Stimulated activated CD8-positive, alpha-beta memory T cell treated with anti-CD3 and anti-CD28 coated beads, Interleukin-15, amount 100 ng/mL, for 48 hours (primary cell): ENCODE results near the gene SND1.

Experiments
- DNase-seq, 2 donors: peaks; one replicate each; pipeline ENCODE4 v3.0.0-alpha.2; 2020; ENCODE audit warnings: low read depth in 2 of 2

SND1 gene

DNA sequence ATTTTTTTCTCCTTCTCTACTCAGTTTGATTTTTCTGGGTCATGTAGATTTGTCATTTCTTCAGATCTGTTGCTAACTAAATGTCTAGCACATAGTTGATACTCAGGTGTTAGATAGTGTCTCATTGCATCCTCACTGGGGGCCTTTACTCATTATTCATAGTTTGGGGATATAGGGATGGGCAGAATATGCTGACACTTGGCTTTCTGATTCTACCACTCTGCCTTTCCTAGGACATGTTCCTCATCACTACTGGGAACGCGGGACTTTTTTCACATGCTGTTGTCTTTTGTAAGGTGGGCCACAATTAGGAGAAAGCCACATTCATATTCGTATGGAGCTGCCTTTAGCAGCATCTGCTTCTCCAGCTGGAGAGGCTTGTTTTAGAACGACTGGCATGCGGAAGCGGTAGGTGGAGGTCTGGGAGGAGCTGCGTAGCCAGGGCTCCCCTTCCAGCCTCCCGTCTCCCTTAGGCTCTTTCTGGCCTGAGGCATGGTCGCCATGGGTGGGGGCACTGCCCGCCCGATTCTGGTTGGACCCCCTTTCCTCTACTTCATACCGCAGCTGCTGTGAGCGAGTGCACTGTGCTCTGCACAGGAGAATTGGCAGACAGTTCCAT, 78.8 kb downstream of the SND1 start:
- DNase-seq: no peak

- DNase-seq: no peak
These were observed 79.6 kb downstream of the SND1 start for GRCh38 chr7:127731431-127732080.

GRCh38 chr7:127732306-127732705, 80.3 kb downstream of the SND1 start:
- DNase-seq: no peak

DNA sequence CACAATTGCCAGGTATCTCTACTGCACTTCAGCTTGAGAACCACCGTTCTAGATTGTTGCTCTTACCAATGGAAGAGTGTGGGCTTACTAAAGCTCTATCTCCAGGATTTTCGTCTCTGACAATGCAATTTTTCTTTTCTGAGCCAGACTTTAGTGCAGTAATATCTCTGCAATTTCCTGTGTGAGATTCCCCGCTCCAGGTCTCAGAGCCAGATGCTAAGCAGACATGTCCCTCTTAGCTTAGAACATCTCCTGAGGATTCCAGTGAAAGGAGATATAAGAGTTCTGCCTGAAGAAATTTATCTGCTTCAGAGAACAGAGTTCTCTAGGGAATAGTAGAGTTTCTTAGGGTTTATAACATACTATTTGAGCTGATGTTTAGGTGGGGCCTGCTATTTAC, 82.0 kb downstream of the SND1 start:
- DNase-seq: no peak

- DNase-seq: no peak
These were observed 84.5 kb downstream of the SND1 start for GRCh38 chr7:127736511-127736910.

DNA sequence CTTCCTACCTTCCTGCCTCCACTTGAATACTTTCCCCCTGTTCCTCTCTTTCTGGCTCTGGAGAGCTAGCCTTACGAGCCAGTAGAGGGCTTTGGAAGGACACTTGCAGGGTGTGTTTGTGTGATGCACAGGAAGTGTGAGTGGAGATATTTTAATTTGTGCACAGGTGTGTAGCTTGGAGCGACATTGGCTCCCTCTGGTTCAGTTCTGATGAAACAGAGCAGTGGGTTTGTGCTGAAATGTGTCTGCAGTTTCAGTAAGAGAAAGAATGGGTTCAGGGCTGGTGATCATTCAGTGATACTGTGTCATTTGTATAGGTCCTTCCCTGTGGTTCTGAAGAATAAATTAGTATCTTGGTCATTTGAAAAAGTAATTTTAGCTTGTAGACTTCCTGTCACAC, 86.9 kb downstream of the SND1 start:
- no peak for DNase-seq

GRCh38 chr7:127741764-127742375, 89.9 kb downstream of the SND1 start:
- no peak for DNase-seq

- DNase-seq: no peak
These were observed 93.5 kb downstream of the SND1 start for GRCh38 chr7:127745445-127745844.

GRCh38 chr7:127751062-127751461, 99.1 kb downstream of the SND1 start:
- DNase-seq: no peak

- peak in 1 of 2 donors; percentile 4 for DNase-seq
These were observed 99.8 kb downstream of the SND1 start for GRCh38 chr7:127751490-127752448.

DNA sequence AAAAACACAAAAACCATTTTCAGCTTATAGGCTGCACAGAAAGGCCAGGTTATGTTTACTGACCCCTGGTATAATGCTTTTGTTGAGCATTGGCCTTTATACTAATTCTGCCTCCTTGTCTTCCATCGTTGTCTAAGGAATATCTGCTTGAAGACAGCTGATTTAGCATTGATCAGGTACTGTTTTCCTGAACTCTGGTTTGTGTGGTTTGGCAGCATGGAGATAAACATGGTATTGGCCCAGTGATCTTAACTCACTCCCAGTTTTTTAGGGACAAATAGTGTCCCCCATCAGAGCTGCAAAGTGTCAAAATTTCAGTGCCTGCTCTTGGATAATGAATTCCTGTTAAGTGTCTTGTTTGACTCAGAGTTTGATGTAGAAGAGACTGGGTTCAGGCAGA, 100.8 kb downstream of the SND1 start:
- no peak for DNase-seq

GRCh38 chr7:127754457-127754856, 102.5 kb downstream of the SND1 start:
- DNase-seq: no peak

- DNase-seq: no peak
These were observed 103.5 kb downstream of the SND1 start for GRCh38 chr7:127755521-127755920.

DNA sequence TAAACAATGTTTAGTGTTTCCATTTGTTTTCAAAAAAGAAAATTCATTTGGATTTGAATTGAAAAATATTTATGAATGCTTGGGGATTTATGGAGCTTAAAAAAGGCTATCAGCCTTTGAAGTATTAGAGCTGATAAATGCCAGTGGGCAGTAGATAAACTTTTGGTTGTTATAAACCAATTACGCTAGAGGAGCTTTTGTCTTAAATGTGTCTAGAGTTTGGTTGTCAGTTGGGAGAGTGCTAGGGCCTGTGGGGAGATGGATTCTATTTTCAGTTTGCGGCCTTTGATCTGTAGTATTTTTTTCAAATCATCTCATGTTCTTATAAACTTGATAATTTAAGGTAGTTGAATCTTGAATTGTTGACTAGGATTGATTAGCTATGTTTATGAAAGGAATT, 104.0 kb downstream of the SND1 start:
- DNase-seq: no peak

DNA sequence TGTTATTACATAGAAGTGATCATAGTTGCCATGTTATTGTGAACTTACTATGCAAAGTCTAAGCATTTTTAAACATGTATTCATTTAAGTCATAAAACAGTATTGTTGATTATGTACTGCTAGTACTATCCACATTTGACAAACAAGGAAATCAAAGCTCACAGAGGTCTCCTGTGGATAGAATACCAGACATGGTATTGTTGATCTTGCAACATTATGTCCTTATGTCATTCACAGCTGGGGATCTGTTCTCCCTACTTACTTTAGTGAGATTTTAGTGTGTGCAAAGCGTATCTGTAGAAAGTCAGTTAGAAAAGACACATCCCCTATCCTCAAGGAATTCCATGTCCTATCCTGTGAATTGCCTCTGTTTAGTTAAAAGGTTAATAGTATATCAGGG, 106.1 kb downstream of the SND1 start:
- DNase-seq: no peak

DNA sequence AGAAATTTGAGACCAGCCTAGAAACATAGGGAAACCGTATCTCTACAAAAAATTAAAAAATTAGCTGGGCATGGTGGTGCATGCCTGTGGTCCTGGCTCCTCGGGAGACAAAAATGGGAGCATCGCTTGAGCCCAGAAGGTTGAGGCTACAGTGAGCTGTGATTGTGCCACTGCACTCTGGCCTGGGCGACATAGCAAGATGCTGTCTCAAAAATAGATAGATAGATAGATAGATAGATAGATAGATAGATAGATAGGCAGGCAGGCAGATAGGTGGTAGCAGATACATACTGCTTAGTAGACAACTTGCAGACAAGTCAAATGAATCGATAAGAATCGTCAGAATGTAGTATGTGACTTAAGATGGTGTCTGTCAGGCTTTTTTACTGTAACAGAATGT, 106.9 kb downstream of the SND1 start:
- DNase-seq: no peak

DNA sequence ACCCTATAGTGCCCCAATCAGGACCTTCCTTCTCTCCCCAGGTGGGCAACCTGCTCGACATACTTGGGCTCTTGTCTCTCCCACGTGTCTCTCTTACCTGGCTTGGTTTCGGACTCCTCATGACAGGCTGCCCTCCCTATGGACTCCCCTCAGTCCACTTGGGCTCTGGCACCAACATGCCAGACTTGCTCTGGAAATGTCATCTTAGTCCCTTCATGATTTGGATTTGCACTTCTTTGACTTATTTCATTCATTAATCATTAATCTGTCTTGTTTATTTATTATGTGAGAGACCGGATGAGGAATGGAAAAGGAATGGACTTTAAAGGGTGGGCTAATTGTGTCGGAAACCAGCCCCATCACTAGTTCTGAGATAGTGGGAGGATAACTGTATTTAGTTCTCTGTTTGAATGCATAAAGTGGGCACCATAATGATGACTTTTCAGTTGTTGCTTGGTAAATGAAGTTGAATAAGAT, 108.0 kb downstream of the SND1 start:
- no peak for DNase-seq

GRCh38 chr7:127760436-127761031, 108.5 kb downstream of the SND1 start:
- no peak for DNase-seq

GRCh38 chr7:127761196-127761595, 109.2 kb downstream of the SND1 start:
- no peak for DNase-seq

DNA sequence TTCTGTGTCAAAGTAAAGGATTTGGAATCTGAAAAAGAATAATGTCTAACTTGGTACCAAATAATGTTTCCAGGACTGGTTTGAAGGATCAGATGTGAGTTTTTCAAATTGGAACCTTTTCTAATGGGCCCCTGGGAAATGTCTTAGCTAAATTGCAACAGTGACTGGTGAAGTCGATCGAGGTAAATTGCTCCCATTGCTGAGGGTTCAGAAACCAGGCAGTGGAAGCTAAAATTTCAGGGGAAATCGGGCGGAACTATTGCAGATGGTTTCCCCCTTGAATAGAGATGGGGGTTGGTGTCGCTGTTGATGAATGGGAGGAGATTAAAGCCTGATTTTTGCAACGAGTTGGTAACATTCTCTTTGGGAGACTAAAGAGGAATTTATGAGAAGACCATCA, 112.7 kb downstream of the SND1 start:
- no peak for DNase-seq

DNA sequence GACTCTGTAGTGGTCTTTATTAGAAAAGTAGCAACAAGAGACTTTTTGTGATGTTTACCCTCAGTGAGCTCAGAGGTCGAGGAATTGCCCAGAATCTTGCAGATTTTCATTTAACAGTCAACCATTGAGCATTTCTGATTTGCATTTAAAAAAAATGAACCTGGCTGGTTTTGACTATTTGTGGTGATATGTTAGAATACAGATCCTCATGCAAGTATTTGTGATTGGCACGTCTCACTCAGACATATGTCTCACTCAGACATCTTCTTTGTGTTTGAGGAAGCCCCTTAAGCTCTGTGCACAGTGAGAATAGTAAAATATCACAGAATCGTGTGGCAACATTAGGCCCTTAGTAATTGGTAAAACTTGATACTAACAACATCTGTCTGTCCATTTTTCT, 113.2 kb downstream of the SND1 start:
- no peak for DNase-seq
